Stimulated activated CD4-positive, alpha-beta T cell treated with anti-CD3 and anti-CD28 coated beads, Interleukin-1b, Interleukin-23, amount 100 ng/mL, for 1 hour (primary cell): ENCODE measurements around the gene WDR45.
"Not testable (repeated sequence)": the region's sequence is repeated elsewhere in the genome, so short reads cannot be mapped to it uniquely, and the experiment has no call there.

Source experiments
- DNase-seq, 2 donors: peaks; one replicate each; pipeline ENCODE4 v3.0.0-alpha.2; 2020; ENCODE audit warnings: low read depth in 2 of 2

The WDR45 gene

GRCh38 chrX:49079489-49080428, at the start of gene WDR45:
Gene WDR45, minus strand, starts transcription at chrX:49079887. Its CDS starts 1,792 bp downstream, at chrX:49078095.
- peak; percentile 37 for DNase-seq

DNA sequence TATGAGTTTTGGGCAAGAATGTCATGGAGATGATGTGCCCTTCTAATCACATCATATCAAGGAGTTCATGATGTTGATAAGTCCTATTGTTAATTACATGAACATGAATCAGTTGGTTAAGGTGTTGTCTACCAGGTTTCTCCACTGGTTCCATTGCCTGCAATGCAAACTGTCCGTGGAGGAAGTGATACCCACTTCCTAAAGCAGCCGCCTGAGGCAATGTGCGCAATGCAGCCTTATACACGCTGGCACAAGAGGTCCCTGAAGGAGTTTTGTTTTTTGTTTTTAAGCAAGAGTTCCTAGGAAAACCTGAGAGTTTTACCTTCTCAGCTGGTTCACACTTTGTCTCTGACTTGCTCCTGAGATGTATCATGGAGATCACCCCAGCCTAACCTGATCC, 49.7 kb upstream of the WDR45 start:
- no peak for DNase-seq

DNA sequence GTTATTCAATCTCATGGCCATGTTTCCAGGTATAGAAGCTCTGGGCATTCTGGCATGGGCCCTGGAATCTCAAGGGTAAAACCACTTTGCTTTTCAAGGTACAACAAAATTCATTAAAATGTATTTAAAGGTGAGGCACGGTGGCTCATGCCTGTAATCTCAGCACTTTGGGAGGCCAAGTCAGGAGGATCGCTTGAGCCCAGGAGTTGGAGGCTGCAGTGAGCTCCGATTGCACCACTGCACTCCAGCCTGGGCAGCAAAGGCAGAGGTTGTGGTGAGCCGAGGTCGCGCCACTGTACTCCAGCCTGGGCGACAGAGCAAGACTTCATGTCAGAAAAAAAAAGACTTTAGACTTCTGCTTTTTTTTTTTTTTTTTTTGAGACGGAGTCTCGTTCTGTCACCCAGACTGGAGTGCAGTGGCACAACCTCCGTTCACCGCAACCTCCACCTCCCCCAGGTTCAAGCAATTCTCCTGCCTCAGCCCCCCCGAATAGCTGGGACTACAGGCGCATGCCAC, 48.1 kb upstream of the WDR45 start:
- not testable (repeated sequence) for DNase-seq

DNA sequence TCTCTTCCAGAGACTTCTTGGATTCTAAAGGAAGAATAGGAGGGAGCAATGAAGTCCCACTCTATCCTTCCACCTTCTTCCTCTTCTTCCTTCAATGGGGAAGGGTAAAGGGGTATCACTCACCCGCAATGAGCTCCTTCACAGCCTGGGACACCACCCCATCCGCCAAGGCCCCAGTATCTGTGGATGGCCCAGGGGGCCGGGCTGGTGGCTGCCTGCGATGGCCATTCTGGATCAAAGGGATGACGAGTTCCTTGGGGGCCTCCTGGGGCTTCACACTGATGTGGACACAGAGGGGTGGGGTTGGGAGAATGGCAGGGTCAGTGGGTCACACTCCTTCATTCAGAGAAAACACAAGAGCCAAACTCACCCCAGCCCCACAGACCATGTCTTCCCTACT, 42.8 kb upstream of the WDR45 start:
- no peak for DNase-seq

DNA sequence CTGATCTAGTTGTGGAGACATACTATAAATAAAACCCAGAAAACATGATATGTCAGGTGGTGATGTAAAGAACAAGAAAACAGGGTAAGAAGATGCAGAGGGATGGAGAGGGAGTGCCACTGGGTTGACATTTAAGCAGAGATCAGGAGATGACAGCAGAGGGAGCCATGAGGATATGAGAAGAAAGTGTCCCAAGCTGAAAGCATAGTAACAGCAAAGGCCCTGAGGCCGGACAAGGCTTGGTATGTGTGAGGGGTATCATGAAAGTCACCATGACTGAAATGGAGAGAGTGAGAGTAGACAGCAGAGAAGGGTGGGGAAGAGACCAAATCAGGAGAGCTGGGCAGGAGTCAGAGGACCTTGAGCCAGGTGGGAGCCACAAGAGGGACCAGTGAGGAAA, 40.4 kb upstream of the WDR45 start:
- no peak for DNase-seq

DNA sequence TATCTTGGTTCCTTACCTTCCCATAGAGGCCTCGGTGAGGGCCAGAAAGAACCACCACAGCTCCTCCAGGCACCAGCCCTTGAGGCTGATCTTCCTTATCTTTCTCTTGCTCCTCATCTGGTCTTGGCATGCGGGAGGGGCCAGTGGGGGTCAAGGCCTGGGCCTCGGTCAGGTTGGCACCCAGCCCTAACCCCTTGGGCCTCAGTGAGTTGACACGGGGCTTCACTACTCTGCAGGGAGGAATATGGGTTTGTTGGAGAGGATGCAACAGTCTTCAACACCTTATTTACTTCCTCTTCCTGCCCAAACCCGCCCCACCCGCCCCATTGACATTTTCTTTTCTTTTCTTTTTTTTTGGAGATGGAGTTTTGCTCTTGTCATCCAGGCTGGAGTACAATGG, 37.9 kb upstream of the WDR45 start:
- DNase-seq: no peak

DNA sequence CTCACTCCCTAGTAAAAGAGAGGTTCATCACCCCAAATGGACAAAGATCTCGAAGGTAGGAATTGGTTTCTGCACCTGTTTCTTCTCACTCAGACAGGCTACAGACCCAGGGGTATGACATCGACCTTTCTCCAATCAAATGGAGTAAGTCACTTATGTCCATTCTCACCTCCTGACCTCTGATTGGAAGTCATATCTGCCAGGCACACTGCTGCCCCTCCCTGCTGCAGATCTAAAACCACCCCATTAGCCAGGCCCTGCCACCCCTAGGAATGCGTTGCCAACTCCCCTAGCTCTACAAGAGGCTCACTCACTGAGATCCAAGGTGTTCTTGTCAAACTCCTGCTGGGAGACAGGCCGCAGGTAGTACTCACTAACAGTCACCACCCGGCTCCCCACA, 37.0 kb upstream of the WDR45 start:
- no peak for DNase-seq

DNA sequence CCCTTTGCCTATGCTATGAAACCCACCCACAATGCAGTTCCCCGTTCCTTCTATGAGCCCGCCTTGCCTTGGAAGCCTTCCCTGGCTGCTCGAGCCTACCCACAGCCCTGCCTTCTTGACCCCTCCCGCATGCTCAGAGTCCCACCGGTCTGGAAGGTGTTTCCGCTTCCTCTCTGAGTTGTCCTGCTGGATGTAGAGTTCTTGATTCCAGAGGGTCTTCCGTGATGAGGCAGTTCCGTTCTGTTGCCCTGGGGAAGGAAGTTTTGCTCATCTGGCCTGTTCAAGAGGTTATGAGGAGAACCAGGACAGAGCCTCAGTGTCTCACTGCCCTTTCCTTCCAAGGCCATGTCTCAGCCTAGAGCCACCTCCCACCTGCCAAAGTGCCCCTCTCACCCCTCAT, 36.4 kb upstream of the WDR45 start:
- DNase-seq: no peak

- no peak for DNase-seq
Measured at GRCh38 chrX:49111791-49112190, 32.1 kb upstream of the WDR45 start.

GRCh38 chrX:49110417-49110816, 30.7 kb upstream of the WDR45 start:
- no peak for DNase-seq

- no peak for DNase-seq
Measured at GRCh38 chrX:49108641-49109040, 29.0 kb upstream of the WDR45 start.

DNA sequence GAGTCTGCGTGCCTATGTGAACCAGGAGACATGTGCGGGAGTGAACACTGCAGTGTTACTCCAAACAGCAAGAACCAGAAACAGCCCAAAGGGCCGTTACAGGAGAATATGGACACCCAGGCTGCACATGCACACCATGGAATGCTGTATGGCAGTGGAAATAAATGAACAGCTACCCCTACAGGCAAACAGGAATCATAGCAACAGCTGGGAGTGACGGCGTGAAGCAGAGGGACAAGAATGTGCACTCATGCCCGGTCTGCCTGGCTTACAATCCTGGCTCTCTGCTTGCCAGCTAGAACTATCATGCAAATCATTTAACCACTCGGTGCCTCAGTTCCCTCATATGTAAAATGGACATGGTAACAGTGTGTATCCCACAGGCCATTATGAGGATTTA, 27.2 kb upstream of the WDR45 start:
- no peak for DNase-seq

- DNase-seq: no peak
Measured at GRCh38 chrX:49106296-49106695, 26.6 kb upstream of the WDR45 start.

DNA sequence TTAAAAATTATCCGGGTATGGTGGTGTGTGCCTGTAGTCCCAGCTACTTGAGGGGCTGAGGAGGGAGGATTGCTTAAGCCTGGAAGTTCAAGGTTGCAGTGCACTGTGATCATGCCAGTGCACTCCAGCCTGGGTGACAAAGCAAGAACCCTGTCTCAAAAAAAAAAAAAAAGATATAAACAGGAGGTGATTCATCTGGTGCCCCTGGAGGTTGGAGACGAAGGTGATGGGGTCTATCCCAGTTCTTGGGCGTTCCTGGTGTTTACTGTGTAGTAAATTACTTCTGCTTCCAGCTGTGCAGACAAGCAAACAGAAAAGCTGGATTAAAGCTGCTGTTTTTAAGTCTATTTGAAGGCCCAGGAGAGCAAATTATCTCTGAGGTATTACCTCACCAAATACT, 23.9 kb upstream of the WDR45 start:
- no peak for DNase-seq

- DNase-seq: no peak
Measured at GRCh38 chrX:49102190-49102589, 22.5 kb upstream of the WDR45 start.

GRCh38 chrX:49101629-49101984, 21.9 kb upstream of the WDR45 start:
- no peak for DNase-seq

- peak; percentile 64 to 72 for DNase-seq
Measured at GRCh38 chrX:49100704-49101628, 21.3 kb upstream of the WDR45 start.

DNA sequence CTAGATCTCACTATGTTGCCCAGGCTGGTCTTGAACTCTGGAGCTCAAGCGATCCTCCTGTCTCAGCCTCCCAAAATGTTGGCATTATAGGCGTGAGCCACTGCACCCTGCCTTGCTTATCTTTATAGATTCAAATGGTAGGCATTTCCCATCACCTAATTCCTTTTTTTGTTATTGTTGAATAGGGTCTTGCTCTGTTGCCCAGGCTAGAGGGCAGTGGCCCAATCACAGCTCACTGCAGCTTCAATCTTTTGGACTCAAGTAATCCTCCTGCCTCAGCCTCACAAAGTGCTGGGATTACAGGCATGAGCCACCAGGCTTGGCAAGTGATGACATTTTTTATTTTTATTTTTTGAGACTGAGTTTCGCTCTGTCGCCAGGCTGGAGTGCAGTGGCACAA, 16.7 kb upstream of the WDR45 start:
- DNase-seq: no peak

DNA sequence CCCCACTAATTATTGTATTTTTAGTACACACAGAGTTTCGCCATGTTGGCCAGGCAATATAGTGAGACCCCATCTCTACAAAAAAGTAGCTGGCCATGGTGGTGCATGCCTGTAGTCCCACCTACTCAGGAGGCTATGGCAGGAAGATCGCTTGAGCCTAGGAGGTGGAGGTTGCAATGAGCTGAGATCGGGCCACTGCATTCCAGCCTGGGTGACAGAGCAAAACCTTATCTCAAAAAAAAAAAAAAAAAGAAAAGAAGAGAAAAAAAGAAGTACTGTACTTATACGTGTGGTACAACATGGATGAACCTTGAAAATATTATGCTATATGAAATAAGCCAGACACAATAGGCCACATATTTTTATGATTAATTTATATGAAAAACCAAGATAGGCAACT, 9.9 kb upstream of the WDR45 start:
- DNase-seq: no peak

DNA sequence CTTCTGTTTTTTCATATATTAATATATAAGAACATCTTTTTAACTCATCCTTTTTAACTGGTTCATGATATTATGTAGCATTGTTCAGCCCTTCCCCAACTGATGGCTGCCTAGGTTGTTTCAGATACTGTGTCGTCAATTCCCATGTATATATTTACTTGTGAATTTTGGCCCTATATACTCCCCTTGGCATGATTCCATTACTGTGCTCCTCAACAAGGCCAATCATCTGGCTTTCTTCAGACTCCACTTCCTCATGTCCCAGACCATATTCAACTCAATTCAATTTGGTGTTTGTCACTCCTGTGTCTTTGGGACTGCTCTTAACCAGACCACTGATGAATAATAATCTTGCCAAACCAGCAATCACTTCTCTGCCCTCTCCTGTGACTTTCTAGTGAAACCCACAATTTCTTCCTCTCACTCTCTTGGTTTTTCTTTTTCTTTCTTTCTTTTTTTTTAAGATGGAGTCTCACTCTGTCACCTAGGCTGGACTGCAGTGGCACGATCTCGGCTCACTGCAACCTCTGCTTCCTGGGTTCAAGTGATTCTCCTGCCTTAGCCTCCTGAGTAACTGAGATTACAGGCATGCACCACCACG, 2.7 kb upstream of the WDR45 start:
- DNase-seq: no peak

DNA sequence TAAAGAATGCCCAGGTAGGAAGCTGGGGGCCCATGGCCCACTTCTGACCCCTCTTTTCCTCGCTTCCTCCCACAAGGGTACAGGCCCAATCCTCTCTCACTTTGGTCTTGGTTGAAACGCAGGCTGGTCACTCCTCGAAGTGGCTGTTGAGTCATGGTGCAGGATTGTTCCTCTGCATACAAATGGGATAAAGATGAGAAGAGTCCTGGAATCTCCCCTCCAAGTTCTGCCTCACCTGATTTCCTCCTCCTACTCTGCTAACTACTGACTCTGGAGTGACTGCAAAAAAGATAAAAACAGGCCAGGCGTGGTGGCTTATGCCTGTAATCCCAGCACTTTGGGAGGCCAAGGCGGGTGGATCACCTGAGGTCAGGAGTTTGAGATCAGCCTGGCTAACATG, 1.7 kb downstream of the WDR45 start:
- DNase-seq: no peak

- no peak for DNase-seq
Measured at GRCh38 chrX:49075347-49075746, 4.3 kb downstream of the WDR45 start.
